OCI-LY1 (cell line): ENCODE measurements around the gene PRXL2A.

Source experiments
- EZH2 ChIP-seq: fragments of 200-600 bp; sonication (generic), shearing (Covaris generic); IDR thresholded peaks from 2 replicates; pipeline ENCODE4 v1.8.0; 2017; ENCODE audit warnings: borderline replicate concordance, mixed run types, mild to moderate bottlenecking, antibody characterized with exemption, low read length, moderate library complexity, mixed read lengths
- TF ChIP-seq, protein P1 (sequence below): fragments of 200-600 bp; sonication (generic), shearing (Covaris generic); IDR thresholded peaks from 2 replicates; pipeline ENCODE4 v1.5.1; 2017; ENCODE audit warnings: mild to moderate bottlenecking, antibody characterized with exemption, low read length, moderate library complexity, mixed read lengths

GRCh38 chr10:80470266-80470665 lies 61.9 kb downstream of the PRXL2A start:
- TF ChIP-seq, protein P1, sequence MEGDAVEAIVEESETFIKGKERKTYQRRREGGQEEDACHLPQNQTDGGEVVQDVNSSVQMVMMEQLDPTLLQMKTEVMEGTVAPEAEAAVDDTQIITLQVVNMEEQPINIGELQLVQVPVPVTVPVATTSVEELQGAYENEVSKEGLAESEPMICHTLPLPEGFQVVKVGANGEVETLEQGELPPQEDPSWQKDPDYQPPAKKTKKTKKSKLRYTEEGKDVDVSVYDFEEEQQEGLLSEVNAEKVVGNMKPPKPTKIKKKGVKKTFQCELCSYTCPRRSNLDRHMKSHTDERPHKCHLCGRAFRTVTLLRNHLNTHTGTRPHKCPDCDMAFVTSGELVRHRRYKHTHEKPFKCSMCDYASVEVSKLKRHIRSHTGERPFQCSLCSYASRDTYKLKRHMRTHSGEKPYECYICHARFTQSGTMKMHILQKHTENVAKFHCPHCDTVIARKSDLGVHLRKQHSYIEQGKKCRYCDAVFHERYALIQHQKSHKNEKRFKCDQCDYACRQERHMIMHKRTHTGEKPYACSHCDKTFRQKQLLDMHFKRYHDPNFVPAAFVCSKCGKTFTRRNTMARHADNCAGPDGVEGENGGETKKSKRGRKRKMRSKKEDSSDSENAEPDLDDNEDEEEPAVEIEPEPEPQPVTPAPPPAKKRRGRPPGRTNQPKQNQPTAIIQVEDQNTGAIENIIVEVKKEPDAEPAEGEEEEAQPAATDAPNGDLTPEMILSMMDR = no peak
- no peak for TF ChIP-seq EZH2
